HUES64 (cell line): Measurements from ENCODE around the gene EPC2. TPM values are rescaled to one million over a fixed set of nuclear protein-coding genes. Genes with fewer than 3 reads are reported as not detected.
A peak's percentile ranks its signal among the peaks of the same experiment; 100 is the strongest.

Source experiments
- H3K27ac ChIP-seq: 2 replicates; pipeline ENCODE4 v1.7.0; 2013; ENCODE audit warnings: low read depth, low read length, inconsistent platforms
- H3K27me3 ChIP-seq: 2 replicates; pipeline ENCODE4 v1.6.1; 2013; ENCODE audit warnings: mild to moderate bottlenecking, low read length; ENCODE audit not compliant: insufficient read depth
- H3K36me3 ChIP-seq: 2 replicates; pipeline ENCODE4 v1.6.1; 2013; ENCODE audit warnings: mild to moderate bottlenecking, low read length; ENCODE audit not compliant: insufficient read depth
- H3K4me1 ChIP-seq: 2 replicates; pipeline ENCODE4 v1.6.1; 2013; ENCODE audit warnings: mild to moderate bottlenecking, low read length, moderate library complexity; ENCODE audit not compliant: insufficient read depth
- H3K4me3 ChIP-seq: 2 replicates; pipeline ENCODE4 v1.5.1; 2013; ENCODE audit warnings: mild to moderate bottlenecking, low read length, moderate library complexity
- H3K9ac ChIP-seq: 2 replicates; pipeline ENCODE4 v1.6.1; 2013; ENCODE audit warnings: mild to moderate bottlenecking, low read depth, low read length
- H3K9me3 ChIP-seq: 2 replicates; pipeline ENCODE4 v1.6.1; 2013; ENCODE audit warnings: low read depth, low read length; ENCODE audit not compliant: insufficient read depth
- WGBS: fragments of 150-250, 120-280 bp; methylation state at CpG from one replicate; pipeline ENCODE4 v1.1.7; 2013; ENCODE audit warnings: missing lambda C conversion rate; 5-methylcytosine and 5-hydroxymethylcytosine counted together
- polyA plus RNA-seq, 2 experiments: library from polyadenylated mRNA; stranded (reverse); fragments of 50-300 nt; gene quantifications; one replicate each; pipeline ENCODE4 v1.2.3, GENCODE V29; 2013

EPC2 gene
- polyA plus RNA-seq (2013, experiment 1 of 2), result 17.9 TPM
- polyA plus RNA-seq (2013, experiment 2 of 2), result 19.1 TPM

- H3K4me1 ChIP-seq, result peaks cover 26% of the 10 kb centered on the region
- WGBS, result 1% methylated on average over 94 of the region's 94 CpGs
- peaks cover 10% of the 10 kb centered on the region; the same call in 1 of the 2 replicates for H3K27me3 ChIP-seq
- peak within 1 kb of the TSS; percentile 99 for H3K27ac ChIP-seq
- H3K4me3 ChIP-seq, result peak within 1 kb of the TSS; percentile 98
- H3K9ac ChIP-seq, result peak within 1 kb of the TSS; percentile 97
- no peaks in the 10 kb centered on the region for H3K9me3 ChIP-seq
- no peaks in the 10 kb centered on the region for H3K36me3 ChIP-seq
Observed at GRCh38 chr2:148643998-148644882, at the start of gene EPC2. Gene EPC2, plus strand, starts transcription at chr2:148644751. Its CDS starts 267 bp downstream, at chr2:148645018.

GRCh38 chr2:148596018-148596417 is 48.5 kb upstream of the EPC2 start:
- no peaks in the 10 kb centered on the region for H3K4me1 ChIP-seq
- no peaks in the 10 kb centered on the region for H3K36me3 ChIP-seq
- no peak overlapping the region for H3K27ac ChIP-seq
- H3K9ac ChIP-seq, result no peak overlapping the region
- peaks cover 2% of the 10 kb centered on the region; the same call in 1 of the 2 replicates for H3K9me3 ChIP-seq
- H3K27me3 ChIP-seq, result no peaks in the 10 kb centered on the region
- 93% methylated on average over 4 of the region's 4 CpGs for WGBS
- H3K4me3 ChIP-seq, result no peak overlapping the region

- Histone ChIP-seq H3K4me3 (no peak overlapping the region), H3K9ac (no peak overlapping the region), H3K4me1 (no peaks in the 10 kb centered on the region), H3K36me3 (no peaks in the 10 kb centered on the region), H3K27me3 (no peaks in the 10 kb centered on the region), H3K9me3 (peaks cover 2% of the 10 kb centered on the region; the same call in 1 of the 2 replicates), H3K27ac (no peak overlapping the region)
- WGBS, result 93% methylated on average over 4 of the region's 4 CpGs
Observed at GRCh38 chr2:148599109-148599991, 45.2 kb upstream of the EPC2 start.

GRCh38 chr2:148602885-148603561 is 41.5 kb upstream of the EPC2 start:
- Histone ChIP-seq H3K9me3 (peaks cover 2% of the 10 kb centered on the region; the same call in 1 of the 2 replicates), H3K36me3 (no peaks in the 10 kb centered on the region), H3K9ac (no peak overlapping the region), H3K27ac (no peak overlapping the region), H3K27me3 (no peaks in the 10 kb centered on the region), H3K4me3 (no peak overlapping the region), H3K4me1 (no peaks in the 10 kb centered on the region)
- WGBS, result 91% methylated on average over 9 of the region's 10 CpGs

GRCh38 chr2:148603562-148603920 is 41.0 kb upstream of the EPC2 start:
- Histone ChIP-seq H3K27ac (no peak overlapping the region), H3K9ac (no peak overlapping the region), H3K27me3 (no peaks in the 10 kb centered on the region), H3K36me3 (no peaks in the 10 kb centered on the region), H3K4me3 (no peak overlapping the region), H3K9me3 (peaks cover 2% of the 10 kb centered on the region; the same call in 1 of the 2 replicates), H3K4me1 (no peaks in the 10 kb centered on the region)
- 73% methylated on average over 3 of the region's 3 CpGs for WGBS

GRCh38 chr2:148604927-148605326 is 39.6 kb upstream of the EPC2 start:
- no peak overlapping the region for H3K9ac ChIP-seq
- H3K9me3 ChIP-seq, result peaks cover 2% of the 10 kb centered on the region; the same call in 1 of the 2 replicates
- H3K27ac ChIP-seq, result no peak overlapping the region
- H3K4me3 ChIP-seq, result no peak overlapping the region
- WGBS, result 88% methylated on average over 7 of the region's 7 CpGs
- no peaks in the 10 kb centered on the region for H3K36me3 ChIP-seq
- no peaks in the 10 kb centered on the region for H3K27me3 ChIP-seq
- no peaks in the 10 kb centered on the region for H3K4me1 ChIP-seq

GRCh38 chr2:148607566-148607965 is 37.0 kb upstream of the EPC2 start:
- H3K27ac ChIP-seq, result no peak overlapping the region
- no peaks in the 10 kb centered on the region for H3K27me3 ChIP-seq
- no peaks in the 10 kb centered on the region for H3K4me1 ChIP-seq
- no peak overlapping the region for H3K4me3 ChIP-seq
- WGBS, result 92% methylated on average over 4 of the region's 4 CpGs
- H3K36me3 ChIP-seq, result no peaks in the 10 kb centered on the region
- no peaks in the 10 kb centered on the region for H3K9me3 ChIP-seq
- H3K9ac ChIP-seq, result no peak overlapping the region

GRCh38 chr2:148613231-148614013 is 31.1 kb upstream of the EPC2 start:
- Histone ChIP-seq H3K4me3 (no peak overlapping the region), H3K9ac (no peak overlapping the region), H3K4me1 (peaks cover 32% of the 10 kb centered on the region), H3K36me3 (no peaks in the 10 kb centered on the region), H3K27ac (peak overlapping the region; percentile 77; the same call in 1 of the 2 replicates), H3K27me3 (no peaks in the 10 kb centered on the region), H3K9me3 (no peaks in the 10 kb centered on the region)
- 93% methylated on average over 7 of the region's 7 CpGs for WGBS

- Histone ChIP-seq H3K4me1 (peaks cover 32% of the 10 kb centered on the region), H3K4me3 (no peak overlapping the region), H3K9me3 (no peaks in the 10 kb centered on the region), H3K27me3 (no peaks in the 10 kb centered on the region), H3K36me3 (no peaks in the 10 kb centered on the region), H3K9ac (0 out of 2 replicates have a peak overlapping the region, but pooled peaks have one; percentile 14), H3K27ac (peak overlapping the region; percentile 77)
Observed at GRCh38 chr2:148614014-148614321, 30.6 kb upstream of the EPC2 start.

- H3K4me3 ChIP-seq, result no peak overlapping the region
- peak overlapping the region; percentile 77 for H3K27ac ChIP-seq
- no peaks in the 10 kb centered on the region for H3K36me3 ChIP-seq
- 73% methylated on average over 6 of the region's 6 CpGs for WGBS
- no peaks in the 10 kb centered on the region for H3K27me3 ChIP-seq
- no peaks in the 10 kb centered on the region for H3K9me3 ChIP-seq
- H3K4me1 ChIP-seq, result peaks cover 32% of the 10 kb centered on the region
- 0 out of 2 replicates have a peak overlapping the region, but pooled peaks have one; percentile 14 for H3K9ac ChIP-seq
Observed at GRCh38 chr2:148614322-148615049, 30.1 kb upstream of the EPC2 start.
